Spinal cord (tissue), 10 donors: Measurements from ENCODE around the gene CDH23. TPM values are rescaled to one million over a fixed set of nuclear protein-coding genes. Genes with fewer than 3 reads are reported as not detected.

Experiments
- DNase-seq, 6 donors: peaks; one replicate each; pipeline versions ENCODE4 v3.0.0 to v3.0.0-alpha.2; 2013 to 2015; ENCODE audit warnings: low spot score in 6 of 6, low read depth in 4 of 6
- H3K27ac ChIP-seq: one replicate; pipeline ENCODE4 v1.5.1; 2013; ENCODE audit warnings: low read depth, low read length, control low read depth
- H3K27me3 ChIP-seq: one replicate; pipeline ENCODE4 v1.6.1; 2013; ENCODE audit warnings: low read length; ENCODE audit not compliant: control insufficient read depth, insufficient read depth
- H3K36me3 ChIP-seq: one replicate; pipeline ENCODE4 v1.6.1; 2013; ENCODE audit warnings: low read length; ENCODE audit not compliant: control insufficient read depth, insufficient read depth
- H3K4me1 ChIP-seq: one replicate; pipeline ENCODE4 v1.6.1; 2013; ENCODE audit warnings: low read length; ENCODE audit not compliant: control insufficient read depth, insufficient read depth
- H3K4me3 ChIP-seq: one replicate; pipeline ENCODE4 v1.5.1; 2013; ENCODE audit warnings: low read depth, low read length, control low read depth
- H3K9me3 ChIP-seq: one replicate; pipeline ENCODE4 v1.6.1; 2013; ENCODE audit warnings: low read length; ENCODE audit not compliant: control insufficient read depth, insufficient read depth
- WGBS: methylation state at CpG from one replicate; pipeline ENCODE4 v1.1.5; 2013; ENCODE audit warnings: missing lambda C conversion rate; ENCODE audit not compliant: insufficient coverage; 5-methylcytosine and 5-hydroxymethylcytosine counted together
- polyA plus RNA-seq, 2 donors: library from polyadenylated mRNA; unstranded; fragments of 120-200 nt; gene quantifications; one replicate each; pipeline ENCODE4 v1.2.1, GENCODE V29; 2013; ENCODE audit not compliant: insufficient read length in 2 of 2
- total RNA-seq, 2 donors: library from RNA; depleted of rRNA in 1 of 2; stranded (reverse); fragments of 120-200 nt in 1 of 2; fragments of >200 nt in 1 of 2; gene quantifications; one replicate each; pipeline versions ENCODE4 v1.2.3 to v1.2.4, GENCODE V29; 2013 to 2014
- donor health status: healthy.

The CDH23 gene
- total and polyA plus RNA-seq, 4 donors, result 15.6 to 24.2 (median 19.0) TPM

DNA sequence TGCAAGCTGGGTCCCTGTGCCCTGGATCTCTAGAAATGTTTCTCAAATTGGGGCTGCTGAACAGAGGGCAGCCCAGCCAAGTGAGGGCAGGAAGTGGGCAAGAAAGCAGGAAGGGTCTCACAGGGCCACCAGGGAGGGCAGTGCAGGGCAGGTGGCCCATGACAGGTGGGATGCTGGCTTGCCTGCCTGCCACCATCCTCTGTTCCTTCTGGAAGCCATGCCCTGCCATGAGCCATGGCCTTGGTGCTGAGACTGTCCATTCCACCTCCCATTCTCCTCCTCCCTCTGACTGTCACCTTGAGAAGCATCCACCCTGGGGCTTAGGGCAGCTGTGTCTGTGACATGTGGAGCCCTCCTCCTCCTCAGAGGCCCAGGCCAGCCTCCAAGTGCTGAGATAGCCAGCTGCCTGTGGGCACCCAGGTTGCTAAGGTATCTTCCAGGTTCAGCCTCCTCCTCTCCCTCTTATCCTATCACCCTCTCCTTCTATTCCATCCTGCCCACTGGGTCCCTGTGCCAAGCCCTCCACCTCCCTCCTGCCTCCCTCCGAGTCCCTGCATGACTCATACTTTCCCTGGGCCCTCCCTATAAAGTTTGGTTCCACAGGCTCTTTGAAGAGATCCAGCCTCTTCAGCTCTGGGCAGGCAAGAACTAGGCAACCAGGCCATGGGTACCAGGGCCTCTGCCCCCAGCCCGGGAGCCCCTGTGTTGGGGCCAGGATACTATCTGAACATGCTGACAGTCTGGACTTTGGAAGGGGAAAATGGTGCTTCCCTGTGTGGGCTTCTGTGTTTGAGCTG, 375.3 kb downstream of the CDH23 start:
- peak overlapping the region; percentile 49 for H3K4me3 ChIP-seq
- WGBS, result 67% methylated on average over 2 of the region's 2 CpGs
- H3K27ac ChIP-seq, result no peak overlapping the region
- H3K4me1 ChIP-seq, result peaks cover 52% of the 10 kb centered on the region
- H3K9me3 ChIP-seq, result no peaks in the 10 kb centered on the region
- no peaks in the 10 kb centered on the region for H3K36me3 ChIP-seq
- peaks cover 2% of the 10 kb centered on the region for H3K27me3 ChIP-seq
- DNase-seq, result no peak

DNA sequence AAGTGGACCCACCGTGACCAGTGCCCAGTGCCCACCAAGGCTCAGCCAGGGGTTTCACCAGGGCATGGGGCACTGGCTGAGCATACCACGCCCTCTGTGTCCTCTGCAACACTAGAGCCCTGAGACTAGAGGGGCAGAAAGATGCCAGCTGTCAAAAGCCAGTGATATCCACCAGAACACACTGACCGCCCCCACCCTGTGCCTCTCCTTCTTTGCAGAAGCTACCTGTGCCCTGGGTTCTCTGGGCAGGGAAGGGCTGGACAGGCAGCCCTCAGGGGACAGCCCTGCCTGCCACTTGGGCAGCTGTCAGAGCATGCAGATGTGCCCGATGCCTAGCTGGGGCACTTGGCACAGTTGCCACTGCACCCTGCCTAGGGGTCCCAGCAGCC, 376.1 kb downstream of the CDH23 start:
- peaks cover 2% of the 10 kb centered on the region for H3K27me3 ChIP-seq
- H3K4me1 ChIP-seq, result peaks cover 44% of the 10 kb centered on the region
- H3K36me3 ChIP-seq, result no peaks in the 10 kb centered on the region
- H3K27ac ChIP-seq, result peak overlapping the region; percentile 20
- no peak for DNase-seq
- H3K4me3 ChIP-seq, result peak overlapping the region; percentile 49
- 68% methylated on average over 4 of the region's 4 CpGs for WGBS
- no peaks in the 10 kb centered on the region for H3K9me3 ChIP-seq

GRCh38 chr10:71773221-71773971, 376.7 kb downstream of the CDH23 start, which contains the start of gene VSIR:
Gene VSIR (minus strand): TSS chr10:71773520. CDS start chr10:71773439, 81 bp downstream.
- Histone ChIP-seq H3K27me3 (peaks cover 2% of the 10 kb centered on the region), H3K36me3 (no peaks in the 10 kb centered on the region), H3K4me1 (peaks cover 41% of the 10 kb centered on the region), H3K27ac (peak within 1 kb of the TSS; percentile 60), H3K9me3 (no peaks in the 10 kb centered on the region), H3K4me3 (peak within 1 kb of the TSS; percentile 49)
- DNase-seq, result peak in 4 of 6 donors; percentile 56 to 87 (median 64)
- WGBS, result 2% methylated on average over 52 of the region's 55 CpGs

DNA sequence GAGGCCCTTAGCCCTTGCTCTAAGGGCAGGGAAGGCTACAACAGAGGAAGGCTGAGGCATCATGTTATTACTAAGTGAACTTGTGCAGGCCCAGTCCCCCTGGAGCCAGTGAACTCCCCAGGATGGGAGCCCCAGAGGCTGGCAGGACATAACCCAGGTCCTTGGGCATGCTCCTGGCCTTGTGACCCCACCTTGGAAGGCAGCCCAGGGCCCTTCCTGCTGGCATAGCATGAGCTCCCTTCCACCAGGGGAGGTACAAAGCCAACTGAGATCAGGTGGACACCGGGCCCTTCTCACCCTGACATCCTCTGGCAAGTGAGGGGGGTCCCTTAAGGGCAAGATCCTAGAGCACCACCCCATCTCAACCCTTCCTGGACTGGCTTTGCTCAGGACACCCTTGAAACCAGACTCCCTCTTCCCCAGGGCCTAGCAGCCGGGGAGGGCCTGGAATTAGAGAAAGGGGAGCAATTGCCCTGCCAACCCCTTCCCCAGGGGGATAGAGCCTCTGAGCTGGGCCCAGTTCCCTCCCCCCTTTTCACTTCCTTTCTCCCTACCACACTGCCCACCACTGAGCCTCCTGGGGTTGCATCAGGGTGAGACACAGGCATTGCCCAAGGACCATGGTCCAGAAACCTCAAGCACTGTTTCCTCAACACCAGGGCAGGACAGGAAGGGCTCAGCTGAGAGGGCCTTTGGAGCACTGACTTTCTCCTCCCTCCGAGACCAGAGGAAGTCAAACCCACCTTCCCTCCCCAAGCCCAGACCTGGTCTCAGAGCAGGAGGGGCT, 378.4 kb downstream of the CDH23 start:
- 100% methylated on average over 3 of the region's 3 CpGs for WGBS
- H3K27ac ChIP-seq, result no peak overlapping the region

GRCh38 chr10:71776481-71776925, 379.8 kb downstream of the CDH23 start:
- no peak overlapping the region for H3K4me3 ChIP-seq
- H3K4me1 ChIP-seq, result peaks cover 37% of the 10 kb centered on the region
- H3K27me3 ChIP-seq, result peaks cover 2% of the 10 kb centered on the region
- H3K9me3 ChIP-seq, result no peaks in the 10 kb centered on the region
- no peak for DNase-seq
- no peaks in the 10 kb centered on the region for H3K36me3 ChIP-seq
- no CpG with 5 or more reads among the region's 2 CpGs for WGBS
- no peak overlapping the region for H3K27ac ChIP-seq

More for the DNA sequence above, 378.4 kb downstream of the CDH23 start:
- no peaks in the 10 kb centered on the region for H3K9me3 ChIP-seq
- no peak for DNase-seq
- no peak overlapping the region for H3K4me3 ChIP-seq
- no peaks in the 10 kb centered on the region for H3K36me3 ChIP-seq
- peaks cover 2% of the 10 kb centered on the region for H3K27me3 ChIP-seq
- peaks cover 41% of the 10 kb centered on the region for H3K4me1 ChIP-seq

DNA sequence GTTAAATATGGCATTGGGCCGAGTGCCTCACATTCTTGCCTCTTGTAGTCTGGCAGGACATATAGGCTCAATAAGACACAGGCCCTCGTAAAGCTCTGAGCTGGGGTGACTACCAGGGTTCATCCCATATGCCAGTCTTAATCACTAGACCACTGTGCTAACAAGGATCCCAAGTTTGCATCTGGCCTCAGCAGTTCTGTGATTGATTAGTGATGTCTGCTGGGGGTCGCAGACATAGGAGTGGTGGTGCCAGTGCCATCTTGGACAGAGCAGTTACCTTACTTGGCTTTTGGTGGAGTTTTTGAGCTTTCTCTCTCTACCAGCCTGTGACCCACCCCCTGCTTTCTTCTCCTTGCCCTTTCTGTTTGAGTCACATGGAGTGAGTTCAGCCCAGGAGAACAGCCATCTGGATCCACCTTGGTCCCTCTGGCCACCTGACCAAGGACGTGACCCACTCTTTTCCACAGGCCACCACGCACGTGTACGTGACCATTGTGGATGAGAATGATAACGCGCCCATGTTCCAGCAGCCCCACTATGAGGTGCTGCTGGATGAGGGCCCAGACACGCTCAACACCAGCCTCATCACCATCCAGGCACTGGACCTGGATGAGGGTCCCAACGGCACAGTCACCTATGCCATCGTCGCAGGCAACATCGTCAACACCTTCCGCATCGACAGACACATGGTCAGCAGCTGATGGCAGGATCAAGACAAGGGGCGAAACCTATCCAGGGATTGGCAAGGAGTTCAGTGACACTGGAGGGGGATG, 380.7 kb downstream of the CDH23 start:
- Histone ChIP-seq H3K4me1 (peaks cover 31% of the 10 kb centered on the region), H3K27me3 (peaks cover 2% of the 10 kb centered on the region), H3K9me3 (no peaks in the 10 kb centered on the region), H3K27ac (no peak overlapping the region), H3K4me3 (no peak overlapping the region), H3K36me3 (no peaks in the 10 kb centered on the region)
- no peak for DNase-seq
- 98% methylated on average over 16 of the region's 17 CpGs for WGBS

- 89% methylated on average over 5 of the region's 11 CpGs for WGBS
- Histone ChIP-seq H3K4me1 (peaks cover 23% of the 10 kb centered on the region), H3K9me3 (no peaks in the 10 kb centered on the region), H3K27me3 (peaks cover 2% of the 10 kb centered on the region), H3K4me3 (no peak overlapping the region), H3K27ac (no peak overlapping the region), H3K36me3 (no peaks in the 10 kb centered on the region)
- no peak for DNase-seq
Measured at GRCh38 chr10:71778071-71778825, 381.5 kb downstream of the CDH23 start.

- H3K4me3 ChIP-seq, result no peak overlapping the region
- H3K9me3 ChIP-seq, result no peaks in the 10 kb centered on the region
- peaks cover 4% of the 10 kb centered on the region for H3K36me3 ChIP-seq
- 90% methylated on average over 4 of the region's 6 CpGs for WGBS
- H3K27ac ChIP-seq, result no peak overlapping the region
- H3K4me1 ChIP-seq, result peaks cover 13% of the 10 kb centered on the region
- H3K27me3 ChIP-seq, result peaks cover 2% of the 10 kb centered on the region
- no peak for DNase-seq
Measured at GRCh38 chr10:71779641-71780040, 382.9 kb downstream of the CDH23 start.
